Articular chondrocyte of knee joint (primary cell): ENCODE data around the gene GOLGA8F. TPM values are rescaled to one million over a fixed set of nuclear protein-coding genes. Genes with fewer than 3 reads are reported as not detected.

Source experiments
- small RNA-seq: library from RNA; depleted of rRNA; stranded (forward); fragments of <200 nt; gene quantifications from one replicate; pipeline ENCODE3, GENCODE V24; 2012
- total RNA-seq: library from RNA; depleted of rRNA; stranded (reverse); fragments of >200 nt; gene quantifications from 2 replicates; pipeline ENCODE4 v1.2.3, GENCODE V29; 2012

GOLGA8F gene
- under 0.01 TPM in 1 of 2 replicates, not detected in the other for total RNA-seq

GRCh38 chr15:28378364-28378763, at the start of gene GOLGA8F:
Gene GOLGA8F, plus strand, starts transcription at chr15:28378664. Its CDS starts 98 bp downstream, at chr15:28378762.

GRCh38 chr15:28357984-28358383, 20.5 kb upstream of the GOLGA8F start, which contains the start of gene GOLGA6L24:
Gene GOLGA6L24, minus strand, starts transcription at chr15:28358084. Its CDS starts 61 bp downstream, at chr15:28358023.

Small RNA genes within 50 kb of the gene (small RNA-seq; reads per million reads assigned to genes)
- gene AC091304.5 (not detected), gene AC091304.6 (not detected), gene AC091304.9 (not detected), gene MIR4509-2 (not detected), gene RN7SL238P (not detected)

Other genes starting within 250 kb of the GOLGA8F start
- gene HERC2, start 56.5 kb upstream of the GOLGA8F start, total RNA-seq = 38.9 TPM in 2 replicates
- not detected in 2 replicates for gene GOLGA6L24, start 20.6 kb upstream of the GOLGA8F start, total RNA-seq
- gene GOLGA8G, start 154.3 kb downstream of the GOLGA8F start, total RNA-seq = 0.11 TPM in 1 of 2 replicates, not detected in the other
- gene GOLGA6L25, start 174.9 kb downstream of the GOLGA8F start, total RNA-seq = not detected in 2 replicates